Glomerular visceral epithelial cell (primary cell): ENCODE results near the gene TOMM40.
"Not testable (repeated sequence)": the region's sequence is repeated elsewhere in the genome, so short reads cannot be mapped to it uniquely, and the experiment has no call there.

Experiments
- DNase-seq: peaks from one replicate; pipeline ENCODE4 v3.0.0-alpha.2; 2016; ENCODE audit errors: extremely low spot score

TOMM40 gene

GRCh38 chr19:44897835-44898234 lies 6.8 kb downstream of the TOMM40 start:
- no peak for DNase-seq

DNA sequence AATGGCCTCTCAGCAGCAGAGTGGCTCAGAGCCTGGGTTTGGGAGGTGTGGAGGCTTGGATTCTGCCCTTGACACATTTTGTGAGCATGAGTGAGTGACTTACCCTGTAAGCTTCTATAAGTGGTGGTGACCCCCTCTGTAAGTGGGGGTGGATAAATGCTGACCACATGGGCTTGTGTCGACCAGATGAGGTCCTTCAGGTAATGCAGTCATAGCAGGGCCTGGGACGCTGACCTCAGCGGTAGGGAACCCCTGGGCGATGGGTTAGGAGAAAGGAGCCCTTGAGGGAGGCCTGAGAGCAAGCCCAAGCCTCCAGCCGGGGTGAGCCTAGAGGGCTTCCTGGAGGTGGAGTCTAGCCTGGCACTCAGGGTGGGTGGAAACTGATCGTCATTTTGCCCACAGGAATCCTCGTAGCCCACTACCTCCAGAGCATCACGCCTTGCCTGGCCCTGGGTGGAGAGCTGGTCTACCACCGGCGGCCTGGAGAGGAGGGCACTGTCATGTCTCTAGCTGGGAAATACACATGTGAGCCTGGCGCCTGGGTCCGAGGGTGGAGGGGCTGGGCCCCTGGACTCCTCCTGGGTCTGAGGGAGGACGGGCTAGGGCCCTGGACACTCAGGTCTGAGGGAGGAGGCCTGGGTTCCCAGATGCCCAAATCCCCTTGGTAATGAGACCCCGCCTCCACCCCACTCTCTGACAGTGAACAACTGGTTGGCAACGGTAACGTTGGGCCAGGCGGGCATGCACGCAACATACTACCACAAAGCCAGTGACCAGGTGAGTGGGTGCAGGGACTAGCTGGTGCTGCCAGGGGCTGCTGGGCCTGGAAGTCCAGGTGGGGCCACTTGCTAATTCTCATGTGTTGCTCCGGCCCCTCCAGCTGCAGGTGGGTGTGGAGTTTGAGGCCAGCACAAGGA lies 9.5 kb downstream of the TOMM40 start:
- no peak for DNase-seq

DNA sequence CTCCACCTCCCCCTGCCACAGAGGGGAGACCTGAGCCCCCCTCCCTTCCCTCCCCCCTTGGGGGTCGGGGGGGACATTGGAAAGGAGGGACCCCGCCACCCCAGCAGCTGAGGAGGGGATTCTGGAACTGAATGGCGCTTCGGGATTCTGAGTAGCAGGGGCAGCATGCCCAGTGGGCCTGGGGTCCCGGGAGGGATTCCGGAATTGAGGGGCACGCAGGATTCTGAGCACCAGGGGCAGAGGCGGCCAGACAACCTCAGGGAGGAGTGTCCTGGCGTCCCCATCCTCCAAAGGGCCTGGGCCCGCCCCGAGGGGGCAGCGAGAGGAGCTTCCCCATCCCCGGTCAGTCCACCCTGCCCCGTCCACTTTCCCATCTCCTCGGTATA lies 12.2 kb downstream of the TOMM40 start:
- DNase-seq: no peak

GRCh38 chr19:44903602-44904425 lies 12.8 kb downstream of the TOMM40 start:
- peak; percentile 67 for DNase-seq

DNA sequence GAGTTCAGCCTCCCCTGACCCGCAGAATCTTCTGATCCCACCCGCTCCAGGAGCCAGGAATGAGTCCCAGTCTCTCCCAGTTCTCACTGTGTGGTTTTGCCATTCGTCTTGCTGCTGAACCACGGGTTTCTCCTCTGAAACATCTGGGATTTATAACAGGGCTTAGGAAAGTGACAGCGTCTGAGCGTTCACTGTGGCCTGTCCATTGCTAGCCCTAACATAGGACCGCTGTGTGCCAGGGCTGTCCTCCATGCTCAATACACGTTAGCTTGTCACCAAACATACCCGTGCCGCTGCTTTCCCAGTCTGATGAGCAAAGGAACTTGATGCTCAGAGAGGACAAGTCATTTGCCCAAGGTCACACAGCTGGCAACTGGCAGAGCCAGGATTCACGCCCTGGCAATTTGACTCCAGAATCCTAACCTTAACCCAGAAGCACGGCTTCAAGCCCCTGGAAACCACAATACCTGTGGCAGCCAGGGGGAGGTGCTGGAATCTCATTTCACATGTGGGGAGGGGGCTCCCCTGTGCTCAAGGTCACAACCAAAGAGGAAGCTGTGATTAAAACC lies 13.5 kb downstream of the TOMM40 start:
- DNase-seq: no peak

- no peak for DNase-seq
Measured at GRCh38 chr19:44905437-44906160, 14.5 kb downstream of the TOMM40 start, which contains the start of gene APOE. APOE (plus strand) TSS chr19:44905796; CDS start chr19:44906625, 829 bp downstream.

- DNase-seq: no peak
Measured at GRCh38 chr19:44907613-44908012, 16.6 kb downstream of the TOMM40 start.

- no peak for DNase-seq
Measured at GRCh38 chr19:44908074-44908835, 17.2 kb downstream of the TOMM40 start.

- DNase-seq: no peak
Measured at GRCh38 chr19:44908836-44909261, 17.8 kb downstream of the TOMM40 start.

DNA sequence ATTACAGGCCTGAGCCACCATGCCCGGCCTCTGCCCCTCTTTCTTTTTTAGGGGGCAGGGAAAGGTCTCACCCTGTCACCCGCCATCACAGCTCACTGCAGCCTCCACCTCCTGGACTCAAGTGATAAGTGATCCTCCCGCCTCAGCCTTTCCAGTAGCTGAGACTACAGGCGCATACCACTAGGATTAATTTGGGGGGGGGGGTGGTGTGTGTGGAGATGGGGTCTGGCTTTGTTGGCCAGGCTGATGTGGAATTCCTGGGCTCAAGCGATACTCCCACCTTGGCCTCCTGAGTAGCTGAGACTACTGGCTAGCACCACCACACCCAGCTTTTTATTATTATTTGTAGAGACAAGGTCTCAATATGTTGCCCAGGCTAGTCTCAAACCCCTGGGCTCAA lies 18.7 kb downstream of the TOMM40 start:
- no peak for DNase-seq

DNA sequence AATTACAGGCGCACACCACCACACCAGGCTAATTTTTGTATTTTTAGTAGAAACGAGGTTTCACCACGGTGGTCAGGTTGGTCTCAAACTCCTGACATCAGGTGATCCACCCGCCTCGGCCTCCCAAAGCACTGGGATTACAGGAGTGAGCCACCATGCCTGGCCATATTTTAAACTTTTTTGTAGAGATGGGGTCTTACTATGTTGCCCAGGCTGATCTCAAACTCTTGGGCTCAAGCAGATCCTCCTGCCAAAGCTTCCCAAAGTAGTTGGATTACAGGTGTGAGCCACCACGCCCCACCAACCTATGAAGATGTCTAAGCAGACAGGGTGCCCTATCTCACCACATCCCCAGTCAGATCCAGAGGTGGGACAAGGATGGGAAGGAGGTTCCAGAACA lies 20.8 kb downstream of the TOMM40 start:
- DNase-seq: not testable (repeated sequence)

DNA sequence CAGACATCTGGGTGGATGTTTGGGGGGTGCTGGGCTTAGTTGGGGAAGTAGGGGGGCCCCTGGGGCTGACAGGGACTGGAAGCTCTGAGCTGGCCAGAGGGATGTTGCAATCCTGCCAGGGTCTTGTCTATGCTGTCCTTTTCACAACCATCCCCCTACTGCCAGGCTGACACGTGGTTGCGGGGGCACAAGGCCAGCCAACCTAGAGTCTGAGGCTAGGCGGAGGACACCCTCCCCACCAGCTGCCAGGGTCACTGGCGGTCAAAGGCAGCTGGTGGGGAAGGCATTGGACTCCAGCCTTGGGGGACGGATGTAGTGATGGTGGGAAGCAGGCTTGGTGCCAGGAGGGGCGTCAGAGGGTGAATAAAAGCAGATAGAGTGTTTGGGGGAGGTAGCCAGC lies 21.8 kb downstream of the TOMM40 start:
- no peak for DNase-seq

DNA sequence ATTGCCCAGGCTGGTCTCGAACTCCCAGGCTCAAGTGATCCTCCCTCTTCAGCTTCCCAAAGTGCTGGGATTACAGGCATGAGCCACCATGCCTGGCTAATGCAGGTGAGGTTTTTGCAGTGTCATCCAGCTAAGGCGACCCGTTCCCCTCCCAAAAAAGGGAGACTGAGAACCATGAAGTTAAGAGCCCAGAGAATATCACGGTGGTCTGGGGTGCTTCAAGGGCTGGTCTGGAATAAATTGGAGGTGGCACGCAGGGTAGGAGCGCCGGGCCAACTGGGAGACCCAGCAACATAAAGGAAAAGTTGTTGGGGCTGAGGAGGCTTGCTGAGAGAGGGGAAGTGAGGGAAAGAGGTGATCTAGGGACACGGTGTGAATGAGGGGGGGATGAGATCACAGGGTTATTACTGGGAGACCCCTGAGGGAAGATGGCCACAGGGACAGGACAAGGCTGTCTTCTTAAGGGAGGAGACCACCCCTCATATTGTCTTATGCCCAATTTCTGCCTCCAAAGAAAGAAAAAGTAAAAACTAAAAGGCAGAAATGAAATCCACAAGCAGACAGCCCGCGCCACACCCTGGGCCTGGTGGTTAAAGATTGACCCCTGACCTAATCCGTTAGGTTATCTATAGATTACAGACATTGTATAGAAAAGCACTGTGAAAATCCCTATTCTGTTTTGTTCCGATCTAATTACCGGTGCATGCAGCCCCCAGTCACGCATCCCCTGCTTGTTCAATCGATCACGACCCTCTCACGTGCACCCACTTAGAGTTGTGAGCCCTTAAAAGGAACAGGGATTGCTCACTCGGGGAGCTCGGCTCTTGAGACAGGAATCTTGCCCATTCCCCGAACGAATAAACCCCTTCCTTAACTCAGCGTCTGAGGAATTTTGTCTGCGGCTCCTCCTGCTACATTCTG lies 22.7 kb downstream of the TOMM40 start:
- not testable (repeated sequence) for DNase-seq

DNA sequence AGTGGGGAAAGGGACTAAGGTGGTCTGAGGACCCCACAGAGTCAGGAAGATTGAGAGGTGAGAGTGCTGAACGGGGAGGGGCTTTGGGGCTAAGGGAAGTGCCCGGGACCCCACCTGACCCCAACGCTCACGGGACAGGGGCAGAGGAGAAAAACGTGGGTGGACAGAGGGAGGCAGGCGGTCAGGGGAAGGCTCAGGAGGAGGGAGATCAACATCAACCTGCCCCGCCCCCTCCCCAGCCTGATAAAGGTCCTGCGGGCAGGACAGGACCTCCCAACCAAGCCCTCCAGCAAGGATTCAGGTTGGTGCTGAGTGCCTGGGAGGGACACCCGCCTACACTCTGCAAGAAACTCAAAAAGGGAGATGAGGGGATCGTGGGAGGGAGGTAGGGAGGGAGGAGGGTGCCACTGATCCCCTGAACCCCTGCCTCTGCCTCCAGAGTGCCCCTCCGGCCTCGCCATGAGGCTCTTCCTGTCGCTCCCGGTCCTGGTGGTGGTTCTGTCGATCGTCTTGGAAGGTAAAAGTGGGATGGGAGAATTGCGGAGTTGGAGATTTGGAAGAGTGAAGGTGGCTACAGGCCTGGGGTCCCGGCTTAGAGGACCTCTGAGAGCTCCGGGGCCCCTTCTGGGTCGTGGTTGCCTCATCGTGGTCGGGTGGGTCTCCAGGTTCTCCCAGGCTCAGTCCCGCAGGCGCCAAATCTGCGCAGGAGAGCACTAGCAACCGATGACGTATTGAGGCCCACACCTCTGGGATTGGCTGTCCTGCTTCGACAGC lies 23.6 kb downstream of the TOMM40 start, which contains the start of gene APOC1:
Gene APOC1 (plus strand): TSS at position 176 of the 774 bp plus-strand sequence. CDS start 284 bp downstream, at position 460.
- peak; percentile 76 for DNase-seq

- DNase-seq: no peak
Measured at GRCh38 chr19:44924243-44924725, 33.2 kb downstream of the TOMM40 start.

DNA sequence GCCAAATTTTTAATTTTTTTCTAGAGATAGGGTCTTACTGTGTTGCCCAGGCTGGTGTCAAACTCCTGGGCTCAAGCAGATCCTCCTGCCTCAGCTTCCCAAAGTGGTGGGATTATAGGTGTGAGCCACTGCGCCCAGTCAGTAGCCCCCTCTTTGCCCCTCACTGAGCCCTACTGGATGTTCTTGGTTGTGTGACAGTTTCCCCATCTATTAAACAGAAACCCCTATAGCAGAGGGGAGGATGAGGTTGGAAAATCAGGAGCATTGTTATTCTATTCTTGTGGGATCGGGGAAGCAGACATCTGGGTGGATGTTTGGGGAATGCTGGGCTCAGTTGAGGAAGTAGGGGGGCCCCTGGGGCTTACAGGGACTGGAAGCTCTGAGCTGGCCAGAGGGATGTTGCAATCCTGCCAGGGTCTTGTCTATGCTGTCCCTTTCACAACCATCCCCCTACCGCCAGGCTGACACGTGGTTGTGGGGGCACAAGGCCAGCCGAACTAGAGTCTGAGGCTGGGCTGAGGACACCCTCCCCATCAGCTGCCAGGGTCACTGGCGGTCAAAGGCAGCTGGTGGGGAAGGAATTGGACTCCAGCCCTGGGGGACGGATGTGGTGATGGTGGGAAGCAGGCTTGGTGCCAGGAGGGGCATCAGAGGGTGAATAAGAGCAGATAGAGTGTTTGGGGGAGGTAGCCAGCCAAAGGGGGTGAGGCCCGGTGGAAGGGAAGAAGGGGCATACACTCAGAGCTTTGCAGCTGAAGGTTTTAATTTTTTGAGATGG lies 34.2 kb downstream of the TOMM40 start:
- DNase-seq: peak; percentile 75

DNA sequence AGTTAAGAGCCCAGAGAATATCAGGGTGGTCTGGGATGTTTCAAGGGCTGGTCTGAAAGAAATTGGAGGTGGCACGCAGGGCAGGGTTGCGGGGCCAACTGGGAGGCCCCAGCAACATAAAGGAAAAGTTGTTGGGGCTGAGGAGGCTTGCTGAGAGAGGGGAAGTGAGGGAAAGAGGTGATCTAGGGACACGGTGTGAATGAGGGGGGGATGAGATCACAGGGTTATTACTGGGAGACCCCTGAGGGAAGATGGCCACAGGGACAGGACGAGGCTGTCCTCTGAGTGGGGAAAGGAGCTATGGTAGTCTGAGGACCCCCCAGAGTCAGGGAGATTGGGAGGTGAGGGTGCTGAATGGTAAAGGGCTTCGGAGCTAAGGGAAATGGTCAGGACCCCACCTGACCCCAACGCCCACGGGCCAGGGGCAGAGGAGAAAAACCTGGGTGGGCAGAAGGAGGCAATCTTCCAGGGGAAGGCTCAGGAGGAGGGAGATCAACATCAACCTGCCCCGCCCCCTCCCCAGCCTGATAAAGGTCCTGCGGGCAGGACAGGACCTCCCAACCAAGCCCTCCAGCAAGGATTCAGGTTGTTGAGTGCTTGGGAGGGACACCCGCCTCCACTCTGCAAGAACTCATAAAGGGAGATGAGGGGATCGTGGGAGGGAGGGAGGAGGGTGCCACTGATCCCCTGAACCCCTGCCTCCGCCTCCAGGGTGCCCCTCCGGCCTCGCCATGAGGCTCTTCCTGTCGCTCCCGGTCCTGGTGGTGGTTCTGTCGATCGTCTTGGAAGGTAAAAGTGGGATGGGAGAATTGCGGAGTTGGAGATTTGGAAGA lies 35.4 kb downstream of the TOMM40 start:
- DNase-seq: not testable (repeated sequence)
